Neural progenitor cell (in vitro differentiated cells): Measurements from ENCODE around the gene SLC45A3. TPM values are rescaled to one million over a fixed set of nuclear protein-coding genes. Genes with fewer than 3 reads are reported as not detected.

Source experiments
- DNase-seq: peaks from one replicate; pipeline ENCODE4 v3.0.0-alpha.2; 2016; ENCODE audit warnings: low spot score
- H2AFZ ChIP-seq: fragments of 200-600 bp; sonication (generic); replicated peaks from 2 replicates; pipeline ENCODE4 v1.6.1; 2016; ENCODE audit warnings: antibody characterized with exemption
- H3F3A ChIP-seq: fragments of 200-600 bp; sonication (generic); 2 replicates; pipeline ENCODE4 v1.6.1; 2016; ENCODE audit warnings: antibody characterized with exemption, low read depth
- H3K27ac ChIP-seq: fragments of 200-600 bp; sonication (generic); 2 replicates; pipeline ENCODE4 v1.5.1; 2016; ENCODE audit warnings: mild to moderate bottlenecking
- H3K27me3 ChIP-seq: fragments of 200-600 bp; sonication (generic); 2 replicates; pipeline ENCODE4 v1.6.1; 2016; ENCODE audit warnings: mild to moderate bottlenecking, moderate library complexity
- H3K36me3 ChIP-seq: fragments of 200-600 bp; sonication (generic); 2 replicates; pipeline ENCODE4 v1.5.1; 2016
- H3K4me1 ChIP-seq: fragments of 200-600 bp; sonication (generic); 2 replicates; pipeline ENCODE4 v1.6.1; 2016; ENCODE audit warnings: mixed run types
- H3K4me2 ChIP-seq: fragments of 200-600 bp; sonication (generic); 2 replicates; pipeline ENCODE4 v1.6.1; 2016
- H3K4me3 ChIP-seq: fragments of 200-600 bp; sonication (generic); 2 replicates; pipeline ENCODE4 v1.5.1; 2016
- H3K79me2 ChIP-seq: fragments of 200-600 bp; sonication (generic); 2 replicates; pipeline ENCODE4 v1.6.1; 2016; ENCODE audit warnings: low read depth
- H3K9ac ChIP-seq: fragments of 200-600 bp; sonication (generic); 2 replicates; pipeline ENCODE4 v1.6.1; 2016
- H3K9me3 ChIP-seq: fragments of 200-600 bp; sonication (generic); 2 replicates; pipeline ENCODE4 v1.5.1; 2016; ENCODE audit warnings: low read depth
- H4K20me1 ChIP-seq: fragments of 200-600 bp; sonication (generic); 2 replicates; pipeline ENCODE4 v1.6.1; 2016; ENCODE audit warnings: low read depth
- H3K27ac Mint-ChIP-seq: 3 replicates; pipeline ENCODE4 v1.8.0; 2021; ENCODE audit warnings: mixed read lengths
- H3K27me3 Mint-ChIP-seq: 2 replicates; pipeline ENCODE4 v1.8.0; 2022; ENCODE audit warnings: low read depth, mild to moderate bottlenecking, inconsistent platforms, moderate library complexity, mixed read lengths; ENCODE audit not compliant: insufficient read depth
- H3K36me3 Mint-ChIP-seq: 3 replicates; pipeline ENCODE4 v1.8.0; 2021; ENCODE audit warnings: mixed read lengths
- H3K4me1 Mint-ChIP-seq: 3 replicates; pipeline ENCODE4 v1.8.0; 2021; ENCODE audit warnings: mixed read lengths
- H3K4me3 Mint-ChIP-seq: 3 replicates; pipeline ENCODE4 v1.8.0; 2021; ENCODE audit warnings: mild to moderate bottlenecking, moderate library complexity, mixed read lengths
- H3K9me3 Mint-ChIP-seq: 3 replicates; pipeline ENCODE4 v1.8.0; 2020; ENCODE audit warnings: mixed read lengths
- EZH2 ChIP-seq: fragments of 200-600 bp; sonication (generic); IDR thresholded peaks from 2 replicates; pipeline ENCODE4 v1.6.1; 2017; ENCODE audit warnings: antibody characterized with exemption, mild to moderate bottlenecking, moderate library complexity
- EZH2phosphoT487 ChIP-seq: fragments of 200-600 bp; sonication (generic); IDR thresholded peaks from 2 replicates; pipeline ENCODE4 v1.6.1; 2017; ENCODE audit warnings: antibody characterized with exemption
- total RNA-seq: library from RNA; depleted of rRNA; stranded (reverse); fragments of >200 nt; gene quantifications from 2 replicates; pipeline ENCODE4 v1.2.3, GENCODE V29; 2015; ENCODE audit warnings: low replicate concordance
- TF ChIP-seq, protein P1 (sequence below): fragments of 200-600 bp; sonication (generic); IDR thresholded peaks from 2 replicates; pipeline ENCODE4 v1.5.1; 2017; ENCODE audit warnings: antibody characterized with exemption, mild to moderate bottlenecking

SLC45A3 gene
- total RNA-seq, 1 donor from 2014 or later, result 5.1 TPM

- Mint-ChIP-seq H3K36me3 (peaks cover 12% of the 10 kb centered on the region), H3K4me1 (peaks cover 68% of the 10 kb centered on the region), H3K27me3 (peaks cover 4% of the 10 kb centered on the region), H3K9me3 (no peaks in the 10 kb centered on the region), H3K4me3 (no peak overlapping the region), H3K27ac (no peak overlapping the region)
- TF ChIP-seq EZH2, result no peak
- TF ChIP-seq EZH2phosphoT487, result no peak
- TF ChIP-seq, protein P1, sequence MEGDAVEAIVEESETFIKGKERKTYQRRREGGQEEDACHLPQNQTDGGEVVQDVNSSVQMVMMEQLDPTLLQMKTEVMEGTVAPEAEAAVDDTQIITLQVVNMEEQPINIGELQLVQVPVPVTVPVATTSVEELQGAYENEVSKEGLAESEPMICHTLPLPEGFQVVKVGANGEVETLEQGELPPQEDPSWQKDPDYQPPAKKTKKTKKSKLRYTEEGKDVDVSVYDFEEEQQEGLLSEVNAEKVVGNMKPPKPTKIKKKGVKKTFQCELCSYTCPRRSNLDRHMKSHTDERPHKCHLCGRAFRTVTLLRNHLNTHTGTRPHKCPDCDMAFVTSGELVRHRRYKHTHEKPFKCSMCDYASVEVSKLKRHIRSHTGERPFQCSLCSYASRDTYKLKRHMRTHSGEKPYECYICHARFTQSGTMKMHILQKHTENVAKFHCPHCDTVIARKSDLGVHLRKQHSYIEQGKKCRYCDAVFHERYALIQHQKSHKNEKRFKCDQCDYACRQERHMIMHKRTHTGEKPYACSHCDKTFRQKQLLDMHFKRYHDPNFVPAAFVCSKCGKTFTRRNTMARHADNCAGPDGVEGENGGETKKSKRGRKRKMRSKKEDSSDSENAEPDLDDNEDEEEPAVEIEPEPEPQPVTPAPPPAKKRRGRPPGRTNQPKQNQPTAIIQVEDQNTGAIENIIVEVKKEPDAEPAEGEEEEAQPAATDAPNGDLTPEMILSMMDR, result no peak
- H3K79me2 ChIP-seq, result peaks cover 27% of the 10 kb centered on the region
- no peak for DNase-seq
- H3K9ac ChIP-seq, result no peak overlapping the region
- no peak overlapping the region for H3K27ac ChIP-seq
- no peak overlapping the region for H3K4me2 ChIP-seq
- H3K4me3 ChIP-seq, result no peak overlapping the region
- H3K36me3 ChIP-seq, result no peaks in the 10 kb centered on the region
- H3F3A ChIP-seq, result peaks cover 32% of the 10 kb centered on the region
- peaks cover 18% of the 10 kb centered on the region for H4K20me1 ChIP-seq
- peaks cover 54% of the 10 kb centered on the region for H3K4me1 ChIP-seq
- H2AFZ ChIP-seq, result no peak overlapping the region
- H3K9me3 ChIP-seq, result no peaks in the 10 kb centered on the region
- H3K27me3 ChIP-seq, result no peaks in the 10 kb centered on the region
These were observed 16.9 kb downstream of the SLC45A3 start for GRCh38 chr1:205663286-205663936.

DNA sequence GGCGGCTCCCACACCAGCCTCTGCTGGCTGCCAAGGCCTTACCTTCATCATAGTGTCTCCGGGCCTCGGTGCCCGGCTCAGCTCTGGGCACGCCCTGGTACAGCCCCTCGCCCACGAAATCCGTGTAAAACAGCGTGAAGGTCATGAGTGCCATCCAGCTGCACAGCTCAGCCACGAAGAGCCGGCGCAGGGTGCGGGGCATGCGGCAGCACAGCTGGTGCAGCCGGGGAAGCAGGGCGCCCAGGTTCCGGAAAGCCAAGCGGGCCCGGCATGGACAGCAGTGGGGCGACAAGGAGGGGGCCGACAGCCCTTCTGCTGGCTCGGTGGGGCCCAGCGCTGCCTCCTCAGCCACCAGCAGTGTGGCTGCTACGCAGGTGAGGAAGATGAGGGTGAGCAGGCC is 17.5 kb downstream of the SLC45A3 start:
- peaks cover 63% of the 10 kb centered on the region for H3K4me1 Mint-ChIP-seq
- no peak for TF ChIP-seq EZH2phosphoT487
- Histone ChIP-seq H3F3A (peaks cover 31% of the 10 kb centered on the region), H2AFZ (no peak overlapping the region), H3K4me2 (no peak overlapping the region), H4K20me1 (peaks cover 18% of the 10 kb centered on the region), H3K27me3 (no peaks in the 10 kb centered on the region), H3K79me2 (peaks cover 21% of the 10 kb centered on the region), H3K9me3 (no peaks in the 10 kb centered on the region), H3K4me1 (peaks cover 48% of the 10 kb centered on the region), H3K36me3 (no peaks in the 10 kb centered on the region), H3K27ac (no peak overlapping the region), H3K9ac (no peak overlapping the region), H3K4me3 (no peak overlapping the region)
- H3K27ac Mint-ChIP-seq, result no peak overlapping the region
- H3K9me3 Mint-ChIP-seq, result no peaks in the 10 kb centered on the region
- no peak overlapping the region for H3K4me3 Mint-ChIP-seq
- no peak for DNase-seq
- peaks cover 2% of the 10 kb centered on the region for H3K27me3 Mint-ChIP-seq
- peaks cover 12% of the 10 kb centered on the region for H3K36me3 Mint-ChIP-seq

GRCh38 chr1:205662135-205662738 is 18.1 kb downstream of the SLC45A3 start:
- no peaks in the 10 kb centered on the region for H3K36me3 ChIP-seq
- peaks cover 45% of the 10 kb centered on the region for H3K4me1 ChIP-seq
- Mint-ChIP-seq H3K27me3 (no peaks in the 10 kb centered on the region), H3K4me1 (peaks cover 65% of the 10 kb centered on the region), H3K4me3 (no peak overlapping the region), H3K27ac (no peak overlapping the region), H3K36me3 (peaks cover 12% of the 10 kb centered on the region), H3K9me3 (no peaks in the 10 kb centered on the region)
- DNase-seq, result no peak
- H2AFZ ChIP-seq, result no peak overlapping the region
- peaks cover 31% of the 10 kb centered on the region for H3F3A ChIP-seq
- H3K4me2 ChIP-seq, result no peak overlapping the region
- no peaks in the 10 kb centered on the region for H3K9me3 ChIP-seq
- peaks cover 18% of the 10 kb centered on the region for H4K20me1 ChIP-seq
- TF ChIP-seq EZH2phosphoT487, result no peak
- no peak for TF ChIP-seq EZH2
- no peaks in the 10 kb centered on the region for H3K27me3 ChIP-seq
- H3K9ac ChIP-seq, result no peak overlapping the region
- no peak overlapping the region for H3K4me3 ChIP-seq
- H3K27ac ChIP-seq, result no peak overlapping the region
- peaks cover 16% of the 10 kb centered on the region for H3K79me2 ChIP-seq

GRCh38 chr1:205661429-205662134 is 18.7 kb downstream of the SLC45A3 start:
- peaks cover 31% of the 10 kb centered on the region for H3F3A ChIP-seq
- H2AFZ ChIP-seq, result no peak overlapping the region
- TF ChIP-seq EZH2 (no peak), EZH2phosphoT487 (no peak)
- TF ChIP-seq, protein P1, result no peak
- no peaks in the 10 kb centered on the region for H3K36me3 ChIP-seq
- peaks cover 63% of the 10 kb centered on the region for H3K4me1 Mint-ChIP-seq
- H3K9ac ChIP-seq, result no peak overlapping the region
- H3K27me3 ChIP-seq, result no peaks in the 10 kb centered on the region
- peaks cover 18% of the 10 kb centered on the region for H4K20me1 ChIP-seq
- H3K9me3 ChIP-seq, result no peaks in the 10 kb centered on the region
- H3K27ac Mint-ChIP-seq, result peak overlapping the region; percentile 77
- H3K4me3 ChIP-seq, result no peak overlapping the region
- no peak for DNase-seq
- peaks cover 9% of the 10 kb centered on the region for H3K79me2 ChIP-seq
- H3K4me3 Mint-ChIP-seq, result no peak overlapping the region
- H3K4me1 ChIP-seq, result peaks cover 38% of the 10 kb centered on the region
- peaks cover 12% of the 10 kb centered on the region for H3K36me3 Mint-ChIP-seq
- no peaks in the 10 kb centered on the region for H3K27me3 Mint-ChIP-seq
- no peaks in the 10 kb centered on the region for H3K9me3 Mint-ChIP-seq
- H3K27ac ChIP-seq, result no peak overlapping the region
- H3K4me2 ChIP-seq, result no peak overlapping the region
